Prostate gland (tissue), 2 donors: ENCODE results near the gene NT5DC1. TPM values are rescaled to one million over a fixed set of nuclear protein-coding genes. Genes with fewer than 3 reads are reported as not detected.

Source experiments
- DNase-seq: peaks from one replicate; pipeline ENCODE4 v3.0.0-alpha.2; 2019; ENCODE audit warnings: low spot score
- H3K27ac ChIP-seq, 2 donors: fragments of 200-600 bp; sonication (generic); 2 replicates each; pipeline ENCODE4 v1.5.1; 2017 to 2019
- H3K27me3 ChIP-seq: fragments of 200-600 bp; sonication (generic); replicated peaks from 2 replicates; pipeline ENCODE4 v1.5.1; 2019; ENCODE audit not compliant: insufficient read depth
- H3K36me3 ChIP-seq, 2 donors: fragments of 200-600 bp; sonication (generic); 1 replicate in 1 of 2; 2 replicates in 1 of 2; pipeline versions ENCODE4 v1.5.1 to v1.8.1; 2017 to 2019
- H3K4me1 ChIP-seq: fragments of 200-600 bp; sonication (generic); replicated peaks from 2 replicates; pipeline ENCODE4 v1.5.1; 2019
- H3K4me3 ChIP-seq, 2 donors: fragments of 200-600 bp; sonication (generic); 2 replicates each; pipeline ENCODE4 v1.5.1; 2017 to 2019
- H3K9me3 ChIP-seq: fragments of 200-600 bp; sonication (generic); 2 replicates; pipeline ENCODE4 v1.5.1; 2017
- CTCF ChIP-seq, 4 experiments: fragments of 200-600 bp in 2 of 4; fragments of 450-650 bp in 2 of 4; sonication (generic) in 2 of 4; IDR thresholded peaks; 1 replicate in 3 of 4; 2 replicates in 1 of 4; pipeline ENCODE4 v1.5.1; 2016 to 2019; ENCODE audit warnings: antibody characterized with exemption in 4 of 4, mild to moderate bottlenecking in 2 of 4, moderate library complexity in 2 of 4
- POLR2A ChIP-seq: fragments of 450-650 bp; IDR thresholded peaks from one replicate; pipeline ENCODE4 v1.6.1; 2016; ENCODE audit warnings: antibody characterized with exemption, mild to moderate bottlenecking
- POLR2AphosphoS5 ChIP-seq: sonication (generic); formaldehyde crosslinking; IDR thresholded peaks from one replicate; pipeline ENCODE4 v1.6.1; 2017; ENCODE audit warnings: antibody characterized with exemption
- WGBS: methylation state at CpG from one replicate; pipeline ENCODE4 v1.1.5; 2018; 5-methylcytosine and 5-hydroxymethylcytosine counted together
- intact Hi-C: fragments of 100-400 bp; cut with DNase I; formaldehyde crosslinking; loops from one replicate; pipeline ENCODE4 v1.14.2; 2022
- total RNA-seq, 2 donors: library from RNA; depleted of rRNA; stranded (reverse); fragments of >200 nt; gene quantifications; one replicate each; pipeline ENCODE4 v1.1.0, GENCODE V29; 2016

Gene NT5DC1
- total RNA-seq, 2 donors from 2014 or later, result 12.3 to 26.1 TPM

GRCh38 chr6:116244284-116244683 is 143.6 kb downstream of the NT5DC1 start:
- 66% methylated on average over 4 of the region's 4 CpGs for WGBS
- H3K4me3 ChIP-seq, result no peak overlapping the region
- peak; percentile 80 for TF ChIP-seq POLR2AphosphoS5
- TF ChIP-seq POLR2A, result no peak

GRCh38 chr6:116246089-116246488 is 145.4 kb downstream of the NT5DC1 start:
- WGBS, result 94% methylated on average over 4 of the region's 4 CpGs
- intact Hi-C loops, result no loop called here
- DNase-seq, result no peak
- H3K27me3 ChIP-seq, result no peaks in the 10 kb centered on the region
- H3K4me1 ChIP-seq, result no peaks in the 10 kb centered on the region
- H3K4me3 ChIP-seq, result no peak overlapping the region
- TF ChIP-seq CTCF (IDR thresholded peaks at IDR 0.05) (no peak), POLR2AphosphoS5 (no peak), POLR2A (no peak)
- no peak overlapping the region for H3K27ac ChIP-seq
- no peaks in the 10 kb centered on the region for H3K36me3 ChIP-seq
- no peaks in the 10 kb centered on the region for H3K9me3 ChIP-seq

More at GRCh38 chr6:116244284-116244683, 143.6 kb downstream of the NT5DC1 start:
- no peaks in the 10 kb centered on the region for H3K36me3 ChIP-seq
- no peaks in the 10 kb centered on the region for H3K27me3 ChIP-seq
- H3K9me3 ChIP-seq, result no peaks in the 10 kb centered on the region
- intact Hi-C loops, result no loop called here
- peak overlapping the region in 1 of 2 donors; percentile 18 for H3K27ac ChIP-seq
- peak; percentile 69 for DNase-seq
- H3K4me1 ChIP-seq, result no peaks in the 10 kb centered on the region

- intact Hi-C loops, result no loop called here
- no peak for TF ChIP-seq POLR2AphosphoS5
- TF ChIP-seq CTCF (IDR thresholded peaks at IDR 0.05), result no peak
- no peak for TF ChIP-seq POLR2A
- H3K27ac ChIP-seq, result no peak overlapping the region
Measured at GRCh38 chr6:116247285-116247684, 146.6 kb downstream of the NT5DC1 start.

GRCh38 chr6:116248577-116248976 is 147.9 kb downstream of the NT5DC1 start:
- no peak for DNase-seq
- TF ChIP-seq POLR2AphosphoS5 (no peak), POLR2A (no peak), CTCF (IDR thresholded peaks at IDR 0.05) (no peak)
- 89% methylated on average over 2 of the region's 2 CpGs for WGBS
- intact Hi-C loops, result no loop called here
- Histone ChIP-seq H3K4me1 (peaks cover 11% of the 10 kb centered on the region), H3K36me3 (no peaks in the 10 kb centered on the region), H3K27ac (no peak overlapping the region), H3K27me3 (no peaks in the 10 kb centered on the region), H3K4me3 (no peak overlapping the region), H3K9me3 (no peaks in the 10 kb centered on the region)

More at GRCh38 chr6:116247285-116247684, 146.6 kb downstream of the NT5DC1 start:
- Histone ChIP-seq H3K4me1 (peaks cover 7% of the 10 kb centered on the region), H3K36me3 (no peaks in the 10 kb centered on the region), H3K27me3 (no peaks in the 10 kb centered on the region), H3K4me3 (no peak overlapping the region), H3K9me3 (no peaks in the 10 kb centered on the region)
- no peak for DNase-seq

GRCh38 chr6:116251568-116252384 is 151.1 kb downstream of the NT5DC1 start:
- no peaks in the 10 kb centered on the region for H3K27me3 ChIP-seq
- peak overlapping the region; percentile 9 to 20 for H3K27ac ChIP-seq
- no peaks in the 10 kb centered on the region for H3K36me3 ChIP-seq
- 45% methylated on average over 6 of the region's 6 CpGs for WGBS
- H3K4me3 ChIP-seq, result peak overlapping the region in 1 of 2 donors; percentile 80
- intact Hi-C loops, result no loop called here
- H3K9me3 ChIP-seq, result no peaks in the 10 kb centered on the region
- TF ChIP-seq POLR2AphosphoS5, result no peak
- TF ChIP-seq POLR2A, result no peak
- TF ChIP-seq CTCF (IDR thresholded peaks at IDR 0.05), result no peak
- peaks cover 11% of the 10 kb centered on the region for H3K4me1 ChIP-seq
- no peak for DNase-seq
